Stimulated activated naive CD8-positive, alpha-beta T cell treated with anti-CD3 and anti-CD28 coated beads, Interleukin-15, Interleukin-2, amounts not matched to agents 100 ng/mL and 50 ng/mL, for 24 hours (primary cell): ENCODE measurements around the gene PTPRC.

Source experiments
- H3K27ac Mint-ChIP-seq: one replicate; pipeline ENCODE4 v1.8.0; 2021; ENCODE audit warnings: mild to moderate bottlenecking, mixed read lengths
- H3K27me3 Mint-ChIP-seq: one replicate; pipeline ENCODE4 v1.8.0; 2021; ENCODE audit warnings: mixed read lengths
- H3K36me3 Mint-ChIP-seq: one replicate; pipeline ENCODE4 v1.8.0; 2021; ENCODE audit warnings: low read depth, mixed read lengths
- H3K4me1 Mint-ChIP-seq: one replicate; pipeline ENCODE4 v1.8.0; 2021; ENCODE audit warnings: low read depth, mixed read lengths
- H3K4me3 Mint-ChIP-seq: one replicate; pipeline ENCODE4 v1.8.0; 2021; ENCODE audit warnings: mild to moderate bottlenecking, mixed read lengths
- H3K9me3 Mint-ChIP-seq: one replicate; pipeline ENCODE4 v1.8.0; 2021; ENCODE audit warnings: mixed read lengths

PTPRC gene

DNA sequence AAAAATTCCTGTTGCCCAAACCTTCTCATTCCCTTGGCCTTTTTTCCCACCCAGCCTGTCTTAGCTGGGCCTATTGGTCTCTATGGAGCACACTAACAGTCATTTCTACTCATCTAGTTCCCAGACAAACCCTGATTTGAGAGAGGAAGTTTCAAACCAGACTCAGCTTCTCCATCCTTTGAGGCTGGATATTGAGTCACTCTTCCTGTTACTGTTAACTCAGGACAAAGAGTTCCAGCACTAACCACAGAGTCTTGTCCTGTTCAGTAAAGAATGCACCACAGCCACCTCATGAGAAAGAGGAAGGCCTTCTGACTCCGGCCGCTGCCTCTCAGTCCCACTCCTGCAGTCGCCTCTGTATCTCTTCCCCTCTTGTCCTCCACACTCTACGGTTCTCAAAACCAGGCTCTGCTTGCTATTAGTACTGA lies 137.8 kb downstream of the PTPRC start:
- H3K4me1 Mint-ChIP-seq: peaks cover 10% of the 10 kb centered on the region
- no peaks in the 10 kb centered on the region for H3K9me3 Mint-ChIP-seq
- no peak overlapping the region for H3K27ac Mint-ChIP-seq
- H3K4me3 Mint-ChIP-seq: no peak overlapping the region
- no peaks in the 10 kb centered on the region for H3K36me3 Mint-ChIP-seq
- peaks cover 7% of the 10 kb centered on the region for H3K27me3 Mint-ChIP-seq

DNA sequence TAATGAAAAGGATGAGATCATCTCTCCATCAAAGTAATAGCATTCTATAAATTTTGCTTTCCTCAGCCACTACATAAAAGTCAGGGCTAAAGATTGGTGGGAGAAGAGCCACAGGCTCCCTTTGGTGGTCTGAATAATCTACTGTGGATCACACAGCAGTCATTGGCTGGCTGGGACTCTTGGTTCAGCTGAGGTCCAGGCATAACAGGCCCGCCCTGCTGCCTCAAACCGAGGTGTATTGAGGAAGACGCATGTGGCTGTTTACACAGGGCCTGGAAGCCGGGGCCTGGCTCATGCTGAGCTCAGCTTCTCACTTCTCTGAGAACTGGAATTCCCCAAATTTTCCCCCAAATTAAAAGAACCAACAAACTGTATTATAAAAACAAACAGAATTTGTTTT lies 139.2 kb downstream of the PTPRC start:
- H3K4me3 Mint-ChIP-seq: no peak overlapping the region
- H3K4me1 Mint-ChIP-seq: peaks cover 10% of the 10 kb centered on the region
- H3K27me3 Mint-ChIP-seq: peaks cover 5% of the 10 kb centered on the region
- H3K27ac Mint-ChIP-seq: no peak overlapping the region
- H3K9me3 Mint-ChIP-seq: no peaks in the 10 kb centered on the region
- H3K36me3 Mint-ChIP-seq: no peaks in the 10 kb centered on the region

DNA sequence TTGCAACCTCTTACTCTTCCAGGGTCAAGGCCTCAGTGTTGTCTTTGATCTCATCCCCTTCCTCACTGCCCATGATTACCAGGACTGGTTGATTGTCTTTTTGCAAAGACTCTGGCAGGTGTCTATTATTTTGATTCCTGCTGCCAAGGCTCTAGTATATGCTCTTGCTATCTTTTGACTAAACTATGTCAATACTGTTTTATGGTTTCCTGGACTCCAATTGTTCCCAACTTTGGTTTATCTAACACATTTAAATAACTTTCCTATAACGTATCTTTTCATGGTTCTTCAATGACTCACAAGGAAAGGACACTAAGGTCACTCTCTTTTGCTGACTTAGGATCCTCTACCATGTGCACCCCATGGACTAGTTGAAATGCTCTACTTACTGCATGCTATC lies 141.5 kb downstream of the PTPRC start:
- no peaks in the 10 kb centered on the region for H3K36me3 Mint-ChIP-seq
- H3K4me1 Mint-ChIP-seq: peaks cover 10% of the 10 kb centered on the region
- H3K27me3 Mint-ChIP-seq: no peaks in the 10 kb centered on the region
- H3K9me3 Mint-ChIP-seq: no peaks in the 10 kb centered on the region
- H3K27ac Mint-ChIP-seq: no peak overlapping the region
- H3K4me3 Mint-ChIP-seq: no peak overlapping the region

DNA sequence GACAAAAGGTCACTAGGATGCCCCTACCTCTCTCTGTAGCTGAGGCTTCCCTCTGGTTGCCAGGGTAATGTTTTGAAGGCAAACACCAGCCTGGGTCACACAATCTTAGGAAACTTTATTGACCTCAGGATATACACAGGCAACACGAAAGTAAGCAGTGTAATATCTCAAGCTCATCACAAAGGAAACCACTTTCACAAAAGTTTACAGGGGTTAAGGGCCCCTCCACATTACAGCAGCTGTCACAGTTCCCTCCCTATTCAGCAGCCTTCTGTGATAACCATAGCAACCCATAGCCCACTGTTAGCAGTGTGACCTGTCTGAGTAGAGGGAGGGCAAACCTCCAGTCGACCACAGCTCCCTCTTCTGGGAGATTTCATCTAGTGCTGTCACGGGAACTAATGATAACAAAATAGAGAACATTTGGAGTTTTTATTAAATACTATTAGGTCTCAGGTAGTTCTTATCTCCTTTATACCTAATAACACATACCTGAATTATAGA lies 149.8 kb downstream of the PTPRC start:
- peak overlapping the region; percentile 68 for H3K27ac Mint-ChIP-seq
- no peak overlapping the region for H3K4me3 Mint-ChIP-seq

DNA sequence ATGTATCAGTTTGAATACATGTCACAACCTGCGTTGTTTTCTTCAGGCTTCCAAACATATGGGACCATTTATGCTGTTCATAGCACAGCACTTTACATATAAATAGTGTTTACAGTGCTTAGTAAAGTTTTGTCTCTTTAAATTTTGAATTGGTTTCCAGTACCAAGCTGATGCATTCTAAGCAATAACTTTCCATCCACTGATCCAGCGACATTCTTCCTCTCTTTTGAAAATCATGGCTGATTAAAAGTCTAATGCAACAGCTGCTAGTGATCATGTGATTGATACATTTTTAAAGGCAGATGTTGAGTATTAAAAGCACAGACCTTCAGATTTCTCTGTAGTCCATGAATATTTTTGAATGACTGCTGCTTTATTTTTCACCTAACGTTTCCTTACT lies 154.9 kb downstream of the PTPRC start:
- H3K27ac Mint-ChIP-seq: no peak overlapping the region
- H3K4me3 Mint-ChIP-seq: no peak overlapping the region
- H3K4me1 Mint-ChIP-seq: peaks cover 7% of the 10 kb centered on the region
- H3K27me3 Mint-ChIP-seq: no peaks in the 10 kb centered on the region
- peaks cover 17% of the 10 kb centered on the region for H3K9me3 Mint-ChIP-seq
- peaks cover 15% of the 10 kb centered on the region for H3K36me3 Mint-ChIP-seq

More for the DNA sequence above, 149.8 kb downstream of the PTPRC start:
- peaks cover 16% of the 10 kb centered on the region for H3K4me1 Mint-ChIP-seq
- H3K9me3 Mint-ChIP-seq: no peaks in the 10 kb centered on the region
- H3K36me3 Mint-ChIP-seq: no peaks in the 10 kb centered on the region
- H3K27me3 Mint-ChIP-seq: no peaks in the 10 kb centered on the region

DNA sequence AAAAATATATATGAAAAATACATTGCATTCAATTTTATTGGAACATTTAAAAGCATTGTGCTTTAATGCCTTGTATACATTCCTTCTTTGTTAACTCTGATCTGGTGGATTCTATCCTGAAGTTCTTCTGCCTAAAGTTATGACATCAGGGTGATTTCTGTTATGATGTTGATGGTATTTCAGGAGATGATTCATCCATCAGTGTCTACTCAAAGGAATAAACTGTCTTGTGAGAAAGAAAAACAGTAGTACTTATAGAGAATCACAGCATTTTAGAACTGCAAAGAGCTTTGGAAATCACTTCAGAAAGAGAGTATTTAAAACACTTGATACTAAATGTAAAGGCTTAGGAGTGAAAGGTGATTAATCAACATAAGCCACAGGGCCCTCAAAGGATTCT lies 155.7 kb downstream of the PTPRC start:
- Mint-ChIP-seq H3K4me3 (no peak overlapping the region), H3K27ac (no peak overlapping the region), H3K36me3 (peaks cover 15% of the 10 kb centered on the region), H3K27me3 (no peaks in the 10 kb centered on the region), H3K9me3 (peaks cover 17% of the 10 kb centered on the region), H3K4me1 (no peaks in the 10 kb centered on the region)

DNA sequence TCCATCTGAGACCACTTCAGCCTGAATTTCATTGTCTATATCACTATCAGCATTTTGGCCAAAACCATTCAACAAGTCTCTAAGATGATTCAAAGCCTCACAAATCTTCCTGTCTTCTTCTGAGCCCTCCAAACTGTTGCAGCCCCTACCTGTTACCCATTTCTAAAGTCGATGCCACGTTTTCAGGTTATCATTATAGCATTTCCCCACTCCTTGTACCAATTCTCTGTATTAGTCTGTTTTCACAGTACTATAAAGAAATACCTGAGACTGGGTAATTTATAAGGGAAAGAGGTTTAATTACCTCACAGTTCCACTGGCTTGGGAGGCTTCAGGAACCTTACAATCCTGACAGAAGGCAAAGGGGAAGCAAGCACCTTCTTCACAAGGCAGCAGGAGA lies 158.8 kb downstream of the PTPRC start:
- H3K36me3 Mint-ChIP-seq: peaks cover 15% of the 10 kb centered on the region
- H3K4me3 Mint-ChIP-seq: no peak overlapping the region
- no peaks in the 10 kb centered on the region for H3K4me1 Mint-ChIP-seq
- H3K9me3 Mint-ChIP-seq: peaks cover 17% of the 10 kb centered on the region
- H3K27ac Mint-ChIP-seq: no peak overlapping the region
- no peaks in the 10 kb centered on the region for H3K27me3 Mint-ChIP-seq

DNA sequence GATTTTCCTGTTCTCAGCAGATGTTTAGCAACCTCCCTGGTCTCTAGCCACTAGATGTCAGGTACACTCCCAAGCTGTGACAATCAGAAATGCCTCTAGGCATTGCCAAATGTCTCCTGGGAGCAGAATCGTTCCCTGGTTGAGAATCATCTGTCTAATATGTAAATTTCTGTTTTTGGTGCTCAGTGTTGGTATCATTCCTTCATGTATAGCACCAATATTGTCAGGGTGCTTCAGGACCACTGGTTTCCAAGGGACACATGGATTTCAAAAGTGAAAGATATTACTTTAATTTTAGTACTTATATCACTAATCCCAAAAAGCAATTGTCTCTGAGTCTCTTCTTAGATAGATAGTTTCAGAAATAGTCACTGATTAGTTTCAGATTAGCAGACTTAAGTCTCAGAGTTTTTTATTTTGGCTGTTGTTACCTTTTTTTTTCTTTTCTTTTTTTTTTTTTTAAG lies 160.1 kb downstream of the PTPRC start:
- peaks cover 15% of the 10 kb centered on the region for H3K36me3 Mint-ChIP-seq
- peaks cover 17% of the 10 kb centered on the region for H3K9me3 Mint-ChIP-seq
- no peak overlapping the region for H3K4me3 Mint-ChIP-seq
- no peaks in the 10 kb centered on the region for H3K4me1 Mint-ChIP-seq
- H3K27ac Mint-ChIP-seq: no peak overlapping the region
- no peaks in the 10 kb centered on the region for H3K27me3 Mint-ChIP-seq

DNA sequence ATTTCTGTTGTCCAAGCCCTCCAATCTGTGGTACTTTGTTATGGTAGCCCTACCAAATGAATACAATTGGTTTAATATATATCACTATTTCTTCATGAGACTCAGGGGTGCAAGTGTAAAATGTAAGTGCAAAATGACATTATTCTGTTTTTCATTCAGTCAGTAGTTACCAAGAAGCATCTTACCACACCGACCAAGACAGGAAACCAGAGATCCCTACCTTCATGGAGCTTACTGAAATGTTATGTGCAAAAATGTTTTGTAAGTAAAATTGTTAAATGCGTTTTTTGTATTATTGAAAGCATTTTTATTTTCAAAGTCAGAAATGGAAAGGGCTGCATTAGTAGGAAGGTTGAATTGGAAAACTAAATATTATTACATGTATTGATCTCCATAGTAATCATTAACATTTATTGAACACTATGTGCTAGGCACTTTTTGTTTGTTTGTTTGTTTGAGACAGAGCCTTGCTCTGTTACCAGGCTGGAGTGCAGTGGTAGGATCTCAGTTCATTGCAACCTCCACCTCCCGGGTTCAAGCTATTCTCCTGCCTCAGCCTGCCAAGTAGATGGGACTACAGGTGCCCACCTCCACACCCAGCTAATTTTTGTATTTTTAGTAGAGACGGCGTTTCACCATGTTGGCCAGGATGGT lies 166.8 kb downstream of the PTPRC start:
- Mint-ChIP-seq H3K9me3 (peaks cover 2% of the 10 kb centered on the region), H3K27ac (no peak overlapping the region), H3K4me1 (no peaks in the 10 kb centered on the region), H3K27me3 (no peaks in the 10 kb centered on the region), H3K4me3 (no peak overlapping the region), H3K36me3 (no peaks in the 10 kb centered on the region)

DNA sequence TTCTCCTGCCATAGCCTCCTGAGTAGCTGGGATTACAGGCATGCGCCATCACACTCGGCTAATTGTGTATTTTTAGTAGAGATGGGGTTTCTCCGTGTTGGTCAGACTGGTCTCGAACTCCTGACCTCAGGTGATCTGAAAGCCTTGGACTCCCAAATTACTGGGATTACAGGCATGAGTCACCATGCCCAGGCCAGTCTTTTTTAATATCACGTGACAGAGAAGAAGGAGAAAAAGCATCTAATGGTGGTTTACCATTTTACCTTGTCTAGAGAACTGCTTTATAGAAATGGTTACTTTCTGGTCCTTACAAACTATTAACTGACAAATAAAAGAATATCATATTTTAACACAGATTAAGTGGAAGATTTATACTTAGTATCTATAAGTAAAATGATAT lies 168.0 kb downstream of the PTPRC start:
- Mint-ChIP-seq H3K4me3 (no peak overlapping the region), H3K36me3 (no peaks in the 10 kb centered on the region), H3K9me3 (peaks cover 8% of the 10 kb centered on the region), H3K27me3 (no peaks in the 10 kb centered on the region), H3K4me1 (no peaks in the 10 kb centered on the region), H3K27ac (no peak overlapping the region)
